ENCODE data around the gene POPDC3.
A peak's percentile ranks its signal among the peaks of the same experiment; 100 is the strongest.
"Not testable (repeated sequence)": the region's sequence is repeated elsewhere in the genome, so short reads cannot be mapped to it uniquely, and the experiment has no call there.

Gene POPDC3

GRCh38 chr6:105226598-105227294, 46.9 kb upstream of the POPDC3 start:
- Histone ChIP-seq H3K4me3 (ENCODE audit: low read depth, low read length) (no peak overlapping the region), H3K27ac (ENCODE audit: extremely low read depth, low read depth, low read length) (no peak overlapping the region), H3K36me3 (ENCODE audit: control insufficient read depth in 2 of 2, insufficient read depth in 1 of 2, low read length in 2 of 2) (no peaks in the 10 kb centered on the region), H3K9me3 (ENCODE audit: control insufficient read depth, insufficient read depth, low read depth, low read length) (no peaks in the 10 kb centered on the region), H3K4me1 (ENCODE audit: control insufficient read depth, insufficient read depth, low read length) (no peaks in the 10 kb centered on the region)
- ChIA-PET POLR2A (no interaction called here), CTCF (no interaction called here)
- TF ChIP-seq ZNF248 (tag by site-specific recombination; IDR thresholded peaks at IDR 0.05) (no peak), YY2 (tag by site-specific recombination; IDR thresholded peaks at IDR 0.05) (no peak), OVOL3 (tag by site-specific recombination; IDR thresholded peaks at IDR 0.05) (no peak), ZNF747 (tag by site-specific recombination; IDR thresholded peaks at IDR 0.05) (no peak), KLF9 (tag by site-specific recombination; IDR thresholded peaks at IDR 0.05; ENCODE audit: low read depth) (no peak), ZNF175 (tag by site-specific recombination; IDR thresholded peaks at IDR 0.05) (no peak), ZNF664 (tag by site-specific recombination; IDR thresholded peaks at IDR 0.05) (no peak), ZNF521 (tag by site-specific recombination; IDR thresholded peaks at IDR 0.05) (no peak), ZNF202 (tag by site-specific recombination; IDR thresholded peaks at IDR 0.05; ENCODE audit: borderline replicate concordance) (no peak)

- Histone ChIP-seq H3K4me1 (ENCODE audit: control insufficient read depth, insufficient read depth, low read length) (no peaks in the 10 kb centered on the region), H3K36me3 (ENCODE audit: control insufficient read depth in 2 of 2, insufficient read depth in 1 of 2, low read length in 2 of 2) (no peaks in the 10 kb centered on the region), H3K27ac (ENCODE audit: extremely low read depth, low read depth, low read length) (no peak overlapping the region), H3K4me3 (ENCODE audit: low read depth, low read length) (no peak overlapping the region), H3K9me3 (ENCODE audit: control insufficient read depth, insufficient read depth, low read depth, low read length) (no peaks in the 10 kb centered on the region)
- no peak for TF ChIP-seq KLF9 (tag by site-specific recombination; IDR thresholded peaks at IDR 0.05; ENCODE audit: low read depth)
- CTCF ChIA-PET = interaction anchor here (1.1 kb wide), 1 partner anchor 13 kb away, joined by 3 read pairs; no protein-coding TSS in a partner anchor
- POLR2A ChIA-PET = no interaction called here
Measured at GRCh38 chr6:105223242-105223641, 43.4 kb upstream of the POPDC3 start.

GRCh38 chr6:105221219-105221618, 41.4 kb upstream of the POPDC3 start:
- H3K36me3 ChIP-seq (ENCODE audit: control insufficient read depth in 2 of 2, insufficient read depth in 1 of 2, low read length in 2 of 2); H3K4me1 ChIP-seq (ENCODE audit: control insufficient read depth, insufficient read depth, low read length); H3K27ac ChIP-seq (ENCODE audit: extremely low read depth, low read depth, low read length); POLR2A ChIA-PET; H3K4me3 ChIP-seq (ENCODE audit: low read depth, low read length); H3K9me3 ChIP-seq (ENCODE audit: control insufficient read depth, insufficient read depth, low read depth, low read length): not testable (repeated sequence)
- CTCF ChIA-PET = interaction anchor here (0.6 kb wide), 1 partner anchor 154 kb away, joined by 3 read pairs; no protein-coding TSS in a partner anchor

- ChIA-PET POLR2A (no interaction called here), CTCF (no interaction called here)
- Histone ChIP-seq H3K27ac (ENCODE audit: extremely low read depth, low read depth, low read length) (no peak overlapping the region), H3K9me3 (ENCODE audit: control insufficient read depth, insufficient read depth, low read depth, low read length) (no peaks in the 10 kb centered on the region), H3K4me3 (ENCODE audit: low read depth, low read length) (no peak overlapping the region), H3K36me3 (ENCODE audit: control insufficient read depth in 2 of 2, insufficient read depth in 1 of 2, low read length in 2 of 2) (no peaks in the 10 kb centered on the region), H3K4me1 (ENCODE audit: control insufficient read depth, insufficient read depth, low read length) (peaks cover 3% of the 10 kb centered on the region; the same call in 1 of the 2 replicates)
- TF ChIP-seq ZNF555 (tag by site-specific recombination; conservative IDR thresholded peaks at IDR 0.05) (no peak), ZNF157 (tag by site-specific recombination; IDR thresholded peaks at IDR 0.05) (peak; percentile 76)
Measured at GRCh38 chr6:105220186-105220585, 40.4 kb upstream of the POPDC3 start.

GRCh38 chr6:105219218-105219617, 39.4 kb upstream of the POPDC3 start:
- H3K36me3 ChIP-seq (ENCODE audit: control insufficient read depth in 2 of 2, insufficient read depth in 1 of 2, low read length in 2 of 2); CTCF ChIA-PET; H3K4me3 ChIP-seq (ENCODE audit: low read depth, low read length); H3K27ac ChIP-seq (ENCODE audit: extremely low read depth, low read depth, low read length); POLR2A ChIA-PET; H3K9me3 ChIP-seq (ENCODE audit: control insufficient read depth, insufficient read depth, low read depth, low read length): not testable (repeated sequence)
- peaks cover 12% of the 10 kb centered on the region for H3K4me1 ChIP-seq (ENCODE audit: control insufficient read depth, insufficient read depth, low read length)

- peaks cover 23% of the 10 kb centered on the region for H3K4me1 ChIP-seq (ENCODE audit: control insufficient read depth, insufficient read depth, low read length)
- POLR2A ChIA-PET = no interaction called here
- H3K4me3 ChIP-seq (ENCODE audit: low read depth, low read length) = no peak overlapping the region
- CTCF ChIA-PET = no interaction called here
- H3K27ac ChIP-seq (ENCODE audit: extremely low read depth, low read depth, low read length) = no peak overlapping the region
- no peaks in the 10 kb centered on the region for H3K36me3 ChIP-seq (ENCODE audit: control insufficient read depth in 2 of 2, insufficient read depth in 1 of 2, low read length in 2 of 2)
- no peaks in the 10 kb centered on the region for H3K9me3 ChIP-seq (ENCODE audit: control insufficient read depth, insufficient read depth, low read depth, low read length)
- TF ChIP-seq EGR2 (tag by site-specific recombination; IDR thresholded peaks at IDR 0.05; ENCODE audit: low read depth) = peak; percentile 44; the same call in 1 of the 2 replicates
- peak; percentile 50; the same call in 1 of the 2 replicates for TF ChIP-seq ZNF843 (tag by site-specific recombination; IDR thresholded peaks at IDR 0.05)
- peak; percentile 83 for TF ChIP-seq ZNF18 (tag by site-specific recombination; IDR thresholded peaks at IDR 0.05)
- peak; percentile 76 for TF ChIP-seq ZFHX2 (tag by site-specific recombination; conservative IDR thresholded peaks at IDR 0.05)
- TF ChIP-seq OVOL3 (tag by site-specific recombination; IDR thresholded peaks at IDR 0.05) = 0 out of 2 replicates have a peak, but pooled peaks have one; percentile 22
- no peak for TF ChIP-seq ZBTB7A (tag by site-specific recombination; IDR thresholded peaks at IDR 0.05; ENCODE audit: low read depth)
- 0 out of 2 replicates have a peak, but pooled peaks have one; percentile 23 for TF ChIP-seq ZNF610 (tag by site-specific recombination; IDR thresholded peaks at IDR 0.05; ENCODE audit: borderline replicate concordance)
- no peak for TF ChIP-seq ZNF223 (tag by site-specific recombination; IDR thresholded peaks at IDR 0.05)
- no peak for TF ChIP-seq ZSCAN23 (tag by site-specific recombination; IDR thresholded peaks at IDR 0.05)
Measured at GRCh38 chr6:105215506-105215905, 35.7 kb upstream of the POPDC3 start.
